ENCODE measurements around the gene NEURL1B.

Gene NEURL1B

DNA sequence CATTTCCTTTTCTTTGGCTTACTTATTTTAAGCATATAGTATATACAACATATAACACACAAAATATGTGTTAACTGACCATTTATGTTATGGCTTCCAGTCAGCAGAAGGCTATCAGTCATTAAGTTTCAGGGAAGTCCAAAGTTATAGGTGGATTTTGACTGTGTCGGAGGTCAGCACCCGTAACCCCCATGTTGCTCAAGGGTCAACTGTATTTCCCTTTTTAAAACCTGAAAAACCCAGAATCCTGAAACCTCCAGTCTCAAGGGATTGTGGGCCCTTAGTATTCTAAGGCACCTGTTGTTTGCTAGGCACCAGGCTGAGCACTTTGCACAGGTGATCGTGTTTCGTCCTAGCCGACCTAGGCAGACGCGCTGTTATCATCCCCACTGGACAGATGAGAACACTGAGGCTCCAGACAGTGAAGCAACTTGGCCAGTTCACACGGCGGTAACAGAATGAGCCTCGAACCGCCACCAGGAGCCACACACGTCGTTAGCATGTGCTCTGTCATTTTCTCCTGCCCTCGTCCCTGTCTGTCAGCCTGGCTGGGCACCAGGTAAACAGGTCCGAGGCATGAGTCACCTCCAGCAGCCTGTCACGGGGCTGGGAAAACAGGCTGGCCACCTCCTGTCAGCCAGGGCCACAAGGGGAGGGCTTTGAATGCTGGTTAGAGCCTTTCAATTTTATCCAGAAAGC lies 90.1 kb downstream of the NEURL1B start:
- no peak for DNase-seq (ENCODE audit: low read depth, low spot score)

GRCh38 chr5:172731680-172732074 lies 90.6 kb downstream of the NEURL1B start:
- DNase-seq (ENCODE audit: low read depth, low spot score) = no peak

- no peak for DNase-seq (ENCODE audit: low read depth, low spot score)
Measured at GRCh38 chr5:172732201-172732865, 91.3 kb downstream of the NEURL1B start.

DNA sequence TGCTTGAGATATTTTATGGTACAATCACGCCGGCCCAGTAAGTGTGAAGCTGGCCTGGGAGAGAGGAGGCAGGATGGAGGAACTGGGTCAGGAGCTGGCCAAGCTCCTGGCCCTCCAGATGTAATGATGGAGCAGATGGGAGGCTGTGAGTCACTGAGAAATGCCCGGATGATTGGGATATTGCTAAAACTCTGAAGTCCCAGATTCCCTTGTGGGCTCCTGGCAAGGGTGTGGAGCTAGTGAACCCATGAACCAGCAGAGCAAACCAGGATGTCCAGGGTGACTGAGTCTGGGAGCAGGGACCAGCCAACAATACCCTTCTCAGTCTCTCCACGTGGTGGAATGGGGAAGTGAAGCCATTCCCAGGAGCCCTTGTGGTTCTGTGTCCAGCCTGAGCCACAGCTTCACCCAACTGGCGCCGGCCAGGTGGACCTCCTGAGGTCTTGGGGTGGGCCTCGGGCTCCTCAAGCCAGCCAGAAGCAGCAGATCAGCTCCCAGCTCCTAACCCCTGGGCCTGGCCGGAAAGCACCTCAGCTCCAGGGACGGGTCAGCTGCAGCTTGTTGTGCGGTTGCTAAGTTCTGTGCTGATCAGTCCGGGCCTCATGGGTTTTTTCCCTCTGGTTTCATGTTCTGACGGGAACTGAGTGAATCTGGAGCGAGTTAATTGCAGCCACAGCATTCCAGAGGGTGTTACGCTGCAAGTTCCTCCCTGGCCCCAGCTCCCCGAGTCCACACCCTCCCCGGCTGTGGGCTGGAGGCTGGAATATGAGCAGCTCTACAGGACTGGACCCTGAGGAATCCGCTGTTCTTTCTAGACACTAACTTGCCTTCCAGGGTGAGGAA lies 92.3 kb downstream of the NEURL1B start:
- no peak for DNase-seq (ENCODE audit: low read depth, low spot score)

DNA sequence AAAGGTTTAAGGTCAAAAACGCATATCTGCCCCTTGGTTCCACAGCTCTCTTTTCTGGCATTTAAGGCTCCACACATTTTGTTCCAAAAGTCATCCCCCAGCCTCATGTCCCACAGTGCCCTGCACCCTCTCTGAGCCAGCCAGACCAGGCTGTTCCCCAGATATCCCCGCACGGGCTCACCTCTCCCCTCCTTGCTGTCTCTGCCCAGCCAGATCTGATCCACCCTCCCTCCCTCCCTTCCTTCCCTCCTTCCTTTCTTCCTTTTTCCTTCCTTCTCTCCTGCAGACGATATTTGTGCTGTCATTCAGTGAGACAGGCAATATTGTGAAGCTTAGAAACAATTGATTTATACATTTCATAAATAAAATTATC lies 92.9 kb downstream of the NEURL1B start:
- no peak for DNase-seq (ENCODE audit: low read depth, low spot score)

DNA sequence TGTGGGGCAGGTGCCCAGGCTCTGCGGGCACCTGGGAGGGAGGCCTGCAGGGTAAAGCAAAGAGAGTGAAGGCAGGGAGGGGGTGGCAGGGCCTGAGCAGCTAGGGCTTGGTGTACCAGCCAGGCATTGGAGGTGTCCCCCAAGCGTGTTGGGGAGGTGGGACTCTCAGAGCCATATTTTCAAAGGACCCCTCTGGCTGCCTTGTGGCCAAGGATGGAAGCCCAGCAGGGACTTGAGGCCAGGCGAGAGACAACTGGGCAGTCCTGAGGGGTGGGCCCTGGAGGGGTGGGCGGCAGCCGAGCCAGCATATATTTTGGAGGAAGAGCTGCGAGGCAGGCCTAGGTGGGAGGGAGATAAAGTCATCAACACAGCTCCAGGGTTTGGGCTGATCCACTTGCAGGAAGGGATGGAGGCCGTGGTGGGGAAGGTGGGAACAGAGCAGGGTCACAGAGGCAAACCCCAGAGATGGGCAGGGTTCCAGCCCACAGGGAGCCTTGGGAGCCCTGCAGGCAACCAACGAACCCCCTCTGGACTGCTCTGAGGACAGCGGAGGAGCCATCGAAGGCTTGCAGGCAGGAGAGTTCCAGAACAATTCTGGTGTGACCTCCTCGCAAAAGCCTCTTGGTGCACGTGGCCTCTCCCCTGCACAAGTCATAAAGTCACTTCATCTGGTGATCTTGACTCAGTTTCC lies 94.2 kb downstream of the NEURL1B start:
- DNase-seq (ENCODE audit: low read depth, low spot score) = no peak

DNA sequence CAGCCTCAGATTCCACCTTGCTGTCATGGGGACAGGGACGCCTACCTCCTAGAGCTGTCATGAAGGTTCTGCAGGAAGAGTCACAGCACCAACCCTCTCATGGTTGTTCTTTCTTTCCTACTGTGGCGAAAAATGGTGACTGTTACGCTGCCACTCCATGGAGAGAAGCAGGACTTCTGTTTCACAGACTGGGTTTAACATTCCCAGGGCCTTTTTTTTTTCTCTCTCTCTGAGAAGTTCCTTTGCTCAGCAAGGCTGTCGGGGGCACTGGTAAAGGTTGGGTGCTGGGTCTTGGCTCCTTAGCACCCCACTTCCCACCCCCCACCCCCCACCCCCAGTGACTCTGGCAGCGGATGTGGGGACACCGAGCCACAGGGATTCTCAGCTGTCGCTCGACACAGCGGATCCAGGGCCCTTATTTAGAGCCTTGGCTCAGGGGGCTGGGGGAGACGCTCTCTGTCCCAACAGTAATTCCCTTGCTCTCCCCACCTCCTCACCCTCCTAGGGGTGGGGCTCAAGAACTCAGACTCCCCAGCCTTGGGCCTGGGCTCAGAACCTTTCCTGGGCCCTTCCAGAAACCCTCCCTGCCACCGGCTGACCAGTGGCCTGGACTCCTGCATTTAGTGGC lies 95.6 kb downstream of the NEURL1B start:
- DNase-seq (ENCODE audit: low read depth, low spot score) = no peak

DNA sequence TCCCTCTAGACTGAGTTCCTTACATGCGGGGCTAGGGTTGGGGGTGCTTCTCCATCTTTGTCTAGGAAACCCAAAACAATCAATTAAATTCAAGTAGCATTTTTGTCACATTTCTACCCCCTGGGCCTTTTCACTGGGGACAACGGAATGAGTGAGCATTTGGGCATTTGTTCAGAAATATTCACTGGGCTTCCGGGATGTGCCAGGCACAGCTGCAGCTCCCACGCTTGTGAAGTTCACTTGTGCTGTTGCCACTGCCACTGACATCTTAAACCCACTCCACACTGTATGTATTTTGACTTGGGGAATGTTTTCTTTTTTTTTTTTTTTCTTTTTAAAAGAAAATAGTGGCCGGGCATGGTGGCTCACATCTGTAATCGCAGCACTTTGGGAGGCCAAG lies 98.3 kb downstream of the NEURL1B start:
- DNase-seq (ENCODE audit: low read depth, low spot score) = no peak

- no peak for DNase-seq (ENCODE audit: low read depth, low spot score)
Measured at GRCh38 chr5:172740428-172741205, 99.6 kb downstream of the NEURL1B start.
